Gastroesophageal sphincter (tissue), 3 donors: ENCODE data around the gene ZDHHC11.

ENCODE experiments used
- CTCF ChIP-seq, 4 experiments: fragments of 200-600 bp in 2 of 4; fragments of 450-650 bp in 2 of 4; sonication (generic) in 1 of 4; IDR thresholded peaks; one replicate each; pipeline ENCODE4 v1.5.1; 2017 to 2019; ENCODE audit warnings: antibody characterized with exemption in 4 of 4, mild to moderate bottlenecking in 2 of 4, moderate library complexity in 2 of 4
- POLR2A ChIP-seq, 2 donors: fragments of 450-650 bp; IDR thresholded peaks; one replicate each; pipeline ENCODE4 v1.6.1; 2017; ENCODE audit warnings: antibody characterized with exemption in 2 of 2, mild to moderate bottlenecking in 2 of 2, moderate library complexity in 1 of 2
- POLR2AphosphoS5 ChIP-seq: sonication (generic); formaldehyde crosslinking; IDR thresholded peaks from one replicate; pipeline ENCODE4 v1.6.1; 2017; ENCODE audit warnings: antibody characterized with exemption

- TF ChIP-seq CTCF (IDR thresholded peaks at IDR 0.05): no peak
- no peak for TF ChIP-seq POLR2AphosphoS5
- no peak for TF ChIP-seq POLR2A (IDR thresholded peaks at IDR 0.05)
These were observed 22.5 kb upstream of the ZDHHC11 start for GRCh38 chr5:873328-873727.
